Mesendoderm (in vitro differentiated cells): Measurements from ENCODE around the gene LIX1L.

Experiments
- DNase-seq: peaks from one replicate; pipeline ENCODE4 v3.0.0; 2013
- H2AK5ac ChIP-seq: 2 replicates; pipeline ENCODE4 v1.6.1; 2013; ENCODE audit warnings: low read length, inconsistent platforms
- H2BK120ac ChIP-seq: 2 replicates; pipeline ENCODE4 v1.6.1; 2013; ENCODE audit warnings: low read depth, mild to moderate bottlenecking, low read length, moderate library complexity, mixed read lengths
- H2BK15ac ChIP-seq: replicated peaks from 2 replicates; pipeline ENCODE4 v1.6.1; 2013; ENCODE audit warnings: low read depth, mild to moderate bottlenecking, moderate library complexity
- H2BK5ac ChIP-seq: 2 replicates; pipeline ENCODE4 v1.6.1; 2013; ENCODE audit warnings: low read length, inconsistent platforms
- H3K18ac ChIP-seq: 2 replicates; pipeline ENCODE4 v1.6.1; 2013; ENCODE audit warnings: mild to moderate bottlenecking, low read length, mixed read lengths
- H3K23ac ChIP-seq: one replicate; pipeline ENCODE4 v1.6.1; 2013; ENCODE audit warnings: low read length
- H3K27ac ChIP-seq: 2 replicates; pipeline ENCODE4 v1.5.1; 2013; ENCODE audit warnings: low read depth, mild to moderate bottlenecking, inconsistent platforms, low read length, moderate library complexity
- H3K27me3 ChIP-seq: 2 replicates; pipeline ENCODE4 v1.6.1; 2013; ENCODE audit warnings: low read length, control low read depth, mild to moderate bottlenecking, inconsistent platforms; ENCODE audit not compliant: insufficient read depth, poor library complexity
- H3K36me3 ChIP-seq: 2 replicates; pipeline ENCODE4 v1.6.1; 2013; ENCODE audit warnings: low read length, inconsistent platforms; ENCODE audit not compliant: control insufficient read depth, insufficient read depth
- H3K4ac ChIP-seq: one replicate; pipeline ENCODE4 v1.6.1; 2013; ENCODE audit warnings: low read depth, mild to moderate bottlenecking, low read length, moderate library complexity
- H3K4me1 ChIP-seq: 2 replicates; pipeline ENCODE4 v1.6.1; 2013; ENCODE audit warnings: low read depth, low read length, inconsistent platforms; ENCODE audit not compliant: control insufficient read depth
- H3K4me2 ChIP-seq: 2 replicates; pipeline ENCODE4 v1.6.1; 2013; ENCODE audit warnings: low read length
- H3K4me3 ChIP-seq: 2 replicates; pipeline ENCODE4 v1.5.1; 2013; ENCODE audit warnings: mild to moderate bottlenecking, low read length
- H3K56ac ChIP-seq: one replicate; pipeline ENCODE4 v1.6.1; 2013; ENCODE audit warnings: low read length
- H3K79me1 ChIP-seq: 2 replicates; pipeline ENCODE4 v1.6.1; 2013; ENCODE audit warnings: low read length, inconsistent platforms
- H3K79me2 ChIP-seq: 2 replicates; pipeline ENCODE4 v1.6.1; 2013; ENCODE audit warnings: mild to moderate bottlenecking, low read length; ENCODE audit not compliant: control insufficient read depth, insufficient read depth
- H3K9ac ChIP-seq: 2 replicates; pipeline ENCODE4 v1.6.1; 2013; ENCODE audit warnings: low read length, inconsistent platforms
- H4K5ac ChIP-seq: one replicate; pipeline ENCODE4 v1.6.1; 2013; ENCODE audit warnings: low read length
- H4K8ac ChIP-seq: one replicate; pipeline ENCODE4 v1.6.1; 2013; ENCODE audit warnings: low read depth, mild to moderate bottlenecking, control low read depth, low read length, moderate library complexity
- WGBS: extraction: QIAGEN DNeasy Blood & Tissue Kit; methylation state at CpG from one replicate; pipeline ENCODE4 v1.1.7; 2013; ENCODE audit warnings: low lambda C conversion rate, missing lambda C conversion rate; ENCODE audit not compliant: insufficient coverage; ENCODE audit errors: extremely low coverage; 5-methylcytosine and 5-hydroxymethylcytosine counted together

The LIX1L gene

DNA sequence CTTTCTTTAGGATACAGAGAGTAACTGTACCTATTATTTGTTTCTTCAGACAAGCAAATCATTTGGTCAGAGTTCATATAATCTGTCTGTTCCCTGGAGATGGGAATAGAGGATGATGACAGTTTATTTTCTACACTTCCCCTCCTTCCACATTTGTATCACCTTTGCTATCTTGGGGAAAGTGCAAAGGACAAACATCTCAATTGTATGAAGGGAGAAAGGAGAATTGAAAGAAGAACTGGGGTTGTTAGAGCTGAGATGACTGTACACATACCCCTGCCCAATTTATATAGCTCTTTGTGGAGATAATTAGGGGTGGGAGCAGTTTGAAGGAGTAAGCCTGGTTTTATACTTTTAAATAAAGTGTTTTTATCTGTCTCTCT is 20.6 kb upstream of the LIX1L start:
- Histone ChIP-seq H4K8ac (no peak overlapping the region), H2BK5ac (peak overlapping the region; percentile 43), H3K27ac (peak overlapping the region; percentile 92), H3K36me3 (no peaks in the 10 kb centered on the region), H3K23ac (no peak overlapping the region), H3K79me1 (no peaks in the 10 kb centered on the region), H3K18ac (peak overlapping the region; percentile 86), H3K4me3 (no peak overlapping the region), H4K5ac (no peak overlapping the region), H2AK5ac (no peak overlapping the region), H2BK120ac (peak overlapping the region; percentile 13), H2BK15ac (peak overlapping the region; percentile 89), H3K79me2 (no peaks in the 10 kb centered on the region), H3K56ac (peak overlapping the region; percentile 86), H3K27me3 (no peaks in the 10 kb centered on the region), H3K9ac (peak overlapping the region; percentile 60), H3K4me1 (peaks cover 15% of the 10 kb centered on the region), H3K4me2 (no peak overlapping the region), H3K4ac (peak overlapping the region; percentile 72)
- no peak for DNase-seq

GRCh38 chr1:145977486-145978470 is 20.0 kb upstream of the LIX1L start:
- DNase-seq = peak; percentile 94
- Histone ChIP-seq H3K27me3 (no peaks in the 10 kb centered on the region), H4K5ac (no peak overlapping the region), H3K4me2 (no peak overlapping the region), H3K18ac (peak overlapping the region; percentile 6), H2BK15ac (peak overlapping the region; percentile 89), H3K56ac (peak overlapping the region; percentile 63), H3K79me2 (no peaks in the 10 kb centered on the region), H2AK5ac (no peak overlapping the region), H3K27ac (no peak overlapping the region), H4K8ac (no peak overlapping the region), H3K4me1 (peaks cover 15% of the 10 kb centered on the region), H3K36me3 (no peaks in the 10 kb centered on the region), H3K79me1 (no peaks in the 10 kb centered on the region), H2BK5ac (peak overlapping the region; percentile 20), H3K4me3 (no peak overlapping the region), H3K4ac (no peak overlapping the region), H3K23ac (no peak overlapping the region), H3K9ac (peak overlapping the region; percentile 31), H2BK120ac (peak overlapping the region; percentile 29)
- no CpG with 5 or more reads among the region's 9 CpGs for WGBS

DNA sequence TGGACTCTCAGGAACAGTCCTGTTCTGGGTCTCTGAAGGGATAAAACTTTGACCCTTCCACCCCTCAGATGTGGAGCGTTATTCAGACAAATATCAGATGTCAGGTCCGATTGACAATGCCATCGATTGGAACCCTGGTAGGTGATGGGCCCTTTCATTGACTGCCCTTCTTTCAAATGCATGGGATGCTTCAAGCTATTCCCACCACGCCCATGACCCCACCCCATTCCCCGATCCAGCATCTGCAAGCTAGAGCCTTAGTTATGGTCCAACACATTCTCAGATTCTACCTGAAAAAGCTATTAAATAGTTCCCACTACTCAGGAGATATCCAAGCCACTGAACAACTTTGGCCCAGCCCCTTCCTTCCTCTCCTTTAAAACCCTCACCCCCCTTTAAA is 19.2 kb upstream of the LIX1L start:
- Histone ChIP-seq H2AK5ac (no peak overlapping the region), H2BK15ac (no peak overlapping the region), H3K9ac (no peak overlapping the region), H3K18ac (no peak overlapping the region), H3K27me3 (no peaks in the 10 kb centered on the region), H3K27ac (no peak overlapping the region), H4K5ac (no peak overlapping the region), H2BK120ac (no peak overlapping the region), H4K8ac (no peak overlapping the region), H3K79me1 (no peaks in the 10 kb centered on the region), H3K23ac (no peak overlapping the region), H3K79me2 (no peaks in the 10 kb centered on the region), H3K4me2 (no peak overlapping the region), H3K4me1 (peaks cover 15% of the 10 kb centered on the region), H3K56ac (peak overlapping the region; percentile 9), H3K36me3 (no peaks in the 10 kb centered on the region), H2BK5ac (no peak overlapping the region), H3K4ac (no peak overlapping the region), H3K4me3 (no peak overlapping the region)
- DNase-seq = no peak
- WGBS = no CpG with 5 or more reads among the region's 5 CpGs

GRCh38 chr1:145975216-145975615 is 17.4 kb upstream of the LIX1L start:
- Histone ChIP-seq H3K79me2 (no peaks in the 10 kb centered on the region), H3K4me3 (no peak overlapping the region), H2BK120ac (no peak overlapping the region), H3K9ac (no peak overlapping the region), H3K27me3 (no peaks in the 10 kb centered on the region), H3K56ac (no peak overlapping the region), H3K27ac (no peak overlapping the region), H3K18ac (no peak overlapping the region), H4K8ac (no peak overlapping the region), H3K36me3 (no peaks in the 10 kb centered on the region), H2AK5ac (no peak overlapping the region), H4K5ac (no peak overlapping the region), H3K23ac (no peak overlapping the region), H3K79me1 (no peaks in the 10 kb centered on the region), H2BK5ac (no peak overlapping the region), H3K4me2 (no peak overlapping the region), H3K4me1 (peaks cover 15% of the 10 kb centered on the region), H3K4ac (no peak overlapping the region), H2BK15ac (no peak overlapping the region)
- no peak for DNase-seq
- WGBS = no CpG with 5 or more reads among the region's 4 CpGs

GRCh38 chr1:145974721-145975120 is 16.9 kb upstream of the LIX1L start:
- no CpG with 5 or more reads among the region's 7 CpGs for WGBS
- no peak for DNase-seq
- no peak overlapping the region for H3K4me3 ChIP-seq
- H3K9ac ChIP-seq = no peak overlapping the region
- H3K18ac ChIP-seq = no peak overlapping the region
- no peaks in the 10 kb centered on the region for H3K79me1 ChIP-seq
- H3K4ac ChIP-seq = no peak overlapping the region
- H3K79me2 ChIP-seq = no peaks in the 10 kb centered on the region
- no peak overlapping the region for H3K27ac ChIP-seq
- H2BK15ac ChIP-seq = no peak overlapping the region
- no peak overlapping the region for H2BK120ac ChIP-seq
- H3K56ac ChIP-seq = no peak overlapping the region
- no peak overlapping the region for H2BK5ac ChIP-seq
- H3K36me3 ChIP-seq = no peaks in the 10 kb centered on the region
- H3K4me2 ChIP-seq = no peak overlapping the region
- peaks cover 14% of the 10 kb centered on the region for H3K4me1 ChIP-seq
- H4K5ac ChIP-seq = no peak overlapping the region
- H4K8ac ChIP-seq = no peak overlapping the region
- no peak overlapping the region for H2AK5ac ChIP-seq
- no peaks in the 10 kb centered on the region for H3K27me3 ChIP-seq
- no peak overlapping the region for H3K23ac ChIP-seq
